GM12875 (cell line): Measurements from ENCODE around the gene NHEJ1.

Experiments
- H3K4me3 ChIP-seq: one replicate; pipeline ENCODE4 v1.5.1; 2011; ENCODE audit warnings: low read depth, low read length, control low read depth
- TF ChIP-seq, protein P1 (sequence below): IDR thresholded peaks from 2 replicates; pipeline ENCODE4 v1.5.1; 2011; ENCODE audit warnings: low read depth, mild to moderate bottlenecking, control low read depth, inconsistent platforms, low read length, moderate library complexity, borderline replicate concordance; ENCODE audit not compliant: insufficient read depth

The NHEJ1 gene

DNA sequence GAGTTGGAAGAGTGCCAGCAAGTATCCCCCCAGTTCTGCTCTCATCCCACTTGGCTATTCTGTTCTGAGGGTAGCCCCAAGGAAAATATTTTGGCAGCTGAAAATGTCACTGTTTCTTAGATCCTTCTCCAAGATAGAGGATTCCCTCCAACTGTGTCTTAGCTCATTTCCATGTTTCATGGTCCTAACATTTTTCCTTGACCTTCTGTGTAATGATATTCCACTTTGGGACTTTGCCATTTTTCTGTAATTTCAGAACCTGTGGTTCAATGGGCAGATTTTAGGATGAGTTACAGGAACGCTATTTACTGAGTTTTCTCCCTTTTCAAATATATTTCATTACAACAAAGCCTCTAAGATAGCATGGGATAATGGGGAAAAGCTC, 34.7 kb downstream of the NHEJ1 start:
- TF ChIP-seq, protein P1, sequence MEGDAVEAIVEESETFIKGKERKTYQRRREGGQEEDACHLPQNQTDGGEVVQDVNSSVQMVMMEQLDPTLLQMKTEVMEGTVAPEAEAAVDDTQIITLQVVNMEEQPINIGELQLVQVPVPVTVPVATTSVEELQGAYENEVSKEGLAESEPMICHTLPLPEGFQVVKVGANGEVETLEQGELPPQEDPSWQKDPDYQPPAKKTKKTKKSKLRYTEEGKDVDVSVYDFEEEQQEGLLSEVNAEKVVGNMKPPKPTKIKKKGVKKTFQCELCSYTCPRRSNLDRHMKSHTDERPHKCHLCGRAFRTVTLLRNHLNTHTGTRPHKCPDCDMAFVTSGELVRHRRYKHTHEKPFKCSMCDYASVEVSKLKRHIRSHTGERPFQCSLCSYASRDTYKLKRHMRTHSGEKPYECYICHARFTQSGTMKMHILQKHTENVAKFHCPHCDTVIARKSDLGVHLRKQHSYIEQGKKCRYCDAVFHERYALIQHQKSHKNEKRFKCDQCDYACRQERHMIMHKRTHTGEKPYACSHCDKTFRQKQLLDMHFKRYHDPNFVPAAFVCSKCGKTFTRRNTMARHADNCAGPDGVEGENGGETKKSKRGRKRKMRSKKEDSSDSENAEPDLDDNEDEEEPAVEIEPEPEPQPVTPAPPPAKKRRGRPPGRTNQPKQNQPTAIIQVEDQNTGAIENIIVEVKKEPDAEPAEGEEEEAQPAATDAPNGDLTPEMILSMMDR: no peak
- no peak overlapping the region for H3K4me3 ChIP-seq

DNA sequence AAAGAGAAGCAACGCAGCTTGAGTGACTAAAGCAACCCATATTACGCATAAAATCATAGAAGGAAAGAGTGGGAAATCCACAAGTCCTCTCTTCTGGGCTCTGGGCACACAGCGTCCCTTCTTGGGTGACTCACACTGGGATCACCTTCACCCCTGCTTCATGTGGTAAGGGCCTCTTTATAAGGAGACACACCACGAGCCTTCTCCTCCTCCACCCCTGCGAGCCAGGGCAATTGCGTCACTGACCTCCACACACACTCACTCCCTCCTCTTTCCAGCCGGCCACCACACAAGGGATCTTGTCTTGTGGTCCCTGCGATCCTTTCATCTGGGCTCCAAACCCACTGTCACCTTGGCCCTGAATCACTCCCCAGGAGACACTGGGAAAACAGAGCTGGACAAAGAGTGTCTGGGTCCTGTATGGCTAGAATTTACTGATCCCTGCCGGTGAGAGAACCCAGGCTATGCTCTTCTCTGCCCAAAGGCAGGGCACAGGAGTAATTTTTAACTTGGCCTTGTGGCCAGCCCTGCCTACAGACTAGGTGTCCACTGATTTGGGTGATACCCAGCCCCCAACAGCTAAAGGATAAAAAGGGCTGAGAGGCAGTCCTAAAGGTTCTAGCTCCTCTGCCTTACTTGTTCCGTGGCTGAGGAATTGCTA, 35.3 kb downstream of the NHEJ1 start:
- TF ChIP-seq, protein P1: no peak
- H3K4me3 ChIP-seq: no peak overlapping the region

DNA sequence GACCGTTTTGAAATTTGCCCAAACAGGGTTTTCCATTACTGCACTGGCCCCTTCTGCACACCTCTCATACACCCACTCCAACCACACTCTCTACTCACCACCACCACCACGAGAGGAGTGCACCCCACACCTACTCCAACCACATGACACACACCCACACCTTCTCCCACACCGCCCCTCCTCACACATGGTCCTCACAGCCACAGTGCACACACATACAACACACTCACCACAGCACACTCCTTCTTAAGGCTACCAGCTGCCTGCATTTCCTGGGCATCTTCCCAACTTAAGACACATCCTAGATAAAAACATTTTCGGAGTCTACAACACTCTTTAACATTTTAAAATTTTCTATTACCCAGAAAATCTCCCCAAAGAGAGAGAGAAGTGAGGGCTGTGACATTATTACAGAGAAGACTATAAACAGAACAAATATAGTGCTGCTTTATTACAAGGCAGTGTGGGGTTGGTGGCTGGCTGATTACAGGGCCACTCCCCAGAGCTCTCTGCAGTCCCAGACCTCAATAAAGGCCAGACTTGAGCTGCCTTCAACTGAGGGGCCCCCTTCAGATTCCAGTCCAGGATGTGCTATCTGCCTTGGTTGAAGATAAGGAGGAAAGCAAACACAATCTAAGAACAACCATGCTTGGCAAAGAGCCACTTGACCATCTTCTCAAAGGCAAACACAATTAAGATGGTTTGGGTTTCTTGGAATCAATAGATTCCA, 36.1 kb downstream of the NHEJ1 start:
- H3K4me3 ChIP-seq: no peak overlapping the region
- TF ChIP-seq, protein P1: no peak

DNA sequence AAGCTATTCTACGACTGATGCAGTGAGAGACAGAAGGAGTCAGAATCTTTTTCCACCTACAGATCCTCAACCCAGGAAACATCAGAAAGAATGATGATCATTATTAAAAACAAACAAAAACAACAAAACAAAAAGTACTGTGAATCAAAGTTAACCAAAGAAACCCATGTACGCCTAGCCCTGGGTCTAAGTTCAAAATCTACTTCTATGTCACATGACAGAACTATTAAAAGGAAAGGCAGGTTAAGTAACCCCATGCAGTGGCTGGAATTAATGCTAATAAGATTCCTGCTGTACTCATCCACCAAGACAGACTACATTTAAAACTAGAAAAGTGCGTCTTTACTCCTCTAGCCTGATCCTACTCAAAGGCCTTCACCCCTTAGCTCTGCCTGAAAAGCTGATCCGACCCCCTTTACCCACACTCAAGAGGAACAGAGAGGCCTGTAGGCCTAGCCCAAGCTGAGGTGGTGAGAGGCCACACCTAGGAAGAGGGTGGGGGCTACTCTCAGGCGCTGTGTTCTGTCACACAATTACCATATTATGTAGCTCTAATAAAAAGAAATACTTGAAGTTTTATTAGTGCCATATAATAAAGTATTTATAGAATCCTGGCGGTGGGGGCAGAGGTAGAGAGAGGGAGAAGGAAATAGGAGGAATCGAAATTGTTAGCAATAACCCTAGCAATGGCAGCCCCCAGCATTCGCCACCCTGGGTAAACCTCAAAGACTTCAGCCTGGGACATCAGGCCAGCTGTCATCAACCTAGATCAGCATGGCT, 37.1 kb downstream of the NHEJ1 start:
- TF ChIP-seq, protein P1: no peak

DNA sequence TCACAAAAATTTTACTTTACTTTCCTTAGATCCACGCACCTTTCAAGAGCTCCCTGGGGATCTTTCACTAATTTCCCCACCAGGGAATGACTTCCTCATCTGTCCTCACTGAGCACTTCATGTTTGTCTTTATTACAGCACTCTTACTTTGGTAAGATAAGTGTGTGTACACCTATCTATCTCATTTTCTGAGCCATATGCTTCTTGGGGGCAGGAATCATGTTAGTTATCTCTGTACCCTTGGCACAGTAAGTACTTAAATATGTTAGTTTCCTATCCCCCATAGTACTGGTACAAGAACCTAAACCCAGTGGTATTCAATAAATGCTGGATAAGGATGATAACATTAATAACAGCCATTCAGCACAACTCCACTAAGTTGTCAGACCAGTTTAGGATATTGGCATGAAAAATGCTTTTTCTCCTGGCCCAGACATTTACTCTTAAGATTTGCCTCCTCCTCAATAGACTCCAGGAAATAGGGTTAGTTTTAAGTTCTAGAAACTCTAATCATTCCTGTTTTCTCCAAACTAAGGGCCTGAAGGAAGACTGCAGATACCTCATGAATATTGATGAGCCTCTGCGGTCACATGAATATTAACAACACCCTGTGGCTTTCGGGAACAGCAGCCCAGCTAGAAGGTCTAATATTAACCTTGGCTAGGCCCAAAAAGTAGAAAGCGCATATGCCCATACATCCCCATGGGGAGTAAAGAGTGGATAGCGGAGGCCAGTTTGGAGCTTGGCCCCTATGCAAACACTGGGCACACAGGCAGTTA, 38.2 kb downstream of the NHEJ1 start:
- TF ChIP-seq, protein P1: no peak
- no peak overlapping the region for H3K4me3 ChIP-seq

More for the DNA sequence above, 37.1 kb downstream of the NHEJ1 start:
- H3K4me3 ChIP-seq: no peak overlapping the region

DNA sequence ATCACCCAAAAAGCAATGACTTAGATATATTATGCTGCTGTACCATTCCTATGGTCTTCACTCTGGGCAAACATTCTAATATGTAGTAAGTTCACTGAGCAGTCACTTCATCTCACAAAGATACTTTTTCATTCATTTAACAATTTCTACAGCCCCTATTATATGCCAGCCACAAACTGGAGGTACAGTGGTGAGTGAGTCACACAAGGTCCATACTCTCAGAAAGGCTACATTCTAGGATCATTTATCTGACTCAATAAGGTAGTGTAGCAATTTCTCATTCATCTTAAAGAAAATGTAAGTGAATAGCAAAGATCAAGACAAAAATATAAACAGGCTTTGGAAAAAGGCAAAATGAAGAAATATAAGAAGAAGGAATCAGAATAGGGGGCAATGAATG, 40.5 kb downstream of the NHEJ1 start:
- TF ChIP-seq, protein P1: no peak
- H3K4me3 ChIP-seq: no peak overlapping the region
